Esophagus muscularis mucosa (tissue), 4 donors: ENCODE data around the gene MAP2K7.

Experiments
- EP300 ChIP-seq: sonication (generic); formaldehyde crosslinking; IDR thresholded peaks from one replicate; pipeline ENCODE4 v1.6.1; 2017; ENCODE audit warnings: antibody characterized with exemption
- POLR2A ChIP-seq: fragments of 450-650 bp; IDR thresholded peaks from one replicate; pipeline ENCODE4 v1.6.1; 2017; ENCODE audit warnings: antibody characterized with exemption, moderate library complexity, mild to moderate bottlenecking, low read depth
- POLR2AphosphoS5 ChIP-seq, 2 donors: sonication (generic); formaldehyde crosslinking; IDR thresholded peaks; one replicate each; pipeline ENCODE4 v1.6.1; 2017; ENCODE audit warnings: antibody characterized with exemption in 2 of 2
- TF ChIP-seq, protein P1 (sequence below), 3 experiments: fragments of 200-600 bp in 2 of 3; fragments of 450-650 bp in 1 of 3; sonication (generic) in 2 of 3; IDR thresholded peaks; one replicate each; pipeline ENCODE4 v1.5.1; 2017 to 2019; ENCODE audit warnings: antibody characterized with exemption in 3 of 3, mild to moderate bottlenecking in 2 of 3, moderate library complexity in 1 of 3

DNA sequence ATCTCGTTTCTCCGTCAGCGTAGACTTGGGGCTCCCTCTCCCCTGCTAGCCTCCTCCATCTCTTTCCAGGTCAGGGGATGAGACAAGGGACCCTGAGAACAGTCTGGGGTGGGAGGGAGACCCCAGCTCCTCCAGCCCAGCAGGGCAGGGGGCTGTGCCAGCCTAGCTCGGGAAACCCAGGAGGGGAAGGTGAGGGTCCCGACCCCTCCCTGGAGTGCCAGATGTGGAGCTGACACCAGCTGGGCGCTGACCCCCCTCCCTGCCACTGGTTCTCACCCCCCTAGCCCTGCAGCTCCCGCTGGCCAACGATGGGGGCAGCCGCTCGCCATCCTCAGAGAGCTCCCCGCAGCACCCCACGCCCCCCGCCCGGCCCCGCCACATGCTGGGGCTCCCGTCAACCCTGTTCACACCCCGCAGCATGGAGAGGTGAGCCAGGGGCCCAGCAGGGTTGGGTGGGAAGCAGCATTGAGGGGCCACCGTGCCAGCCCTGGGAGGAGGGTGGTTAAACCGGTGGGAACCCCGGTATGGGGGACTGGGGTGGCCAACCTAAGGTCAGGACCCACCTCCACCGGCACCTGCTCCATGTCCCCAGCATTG, 5.9 kb downstream of the MAP2K7 start:
- TF ChIP-seq, protein P1, sequence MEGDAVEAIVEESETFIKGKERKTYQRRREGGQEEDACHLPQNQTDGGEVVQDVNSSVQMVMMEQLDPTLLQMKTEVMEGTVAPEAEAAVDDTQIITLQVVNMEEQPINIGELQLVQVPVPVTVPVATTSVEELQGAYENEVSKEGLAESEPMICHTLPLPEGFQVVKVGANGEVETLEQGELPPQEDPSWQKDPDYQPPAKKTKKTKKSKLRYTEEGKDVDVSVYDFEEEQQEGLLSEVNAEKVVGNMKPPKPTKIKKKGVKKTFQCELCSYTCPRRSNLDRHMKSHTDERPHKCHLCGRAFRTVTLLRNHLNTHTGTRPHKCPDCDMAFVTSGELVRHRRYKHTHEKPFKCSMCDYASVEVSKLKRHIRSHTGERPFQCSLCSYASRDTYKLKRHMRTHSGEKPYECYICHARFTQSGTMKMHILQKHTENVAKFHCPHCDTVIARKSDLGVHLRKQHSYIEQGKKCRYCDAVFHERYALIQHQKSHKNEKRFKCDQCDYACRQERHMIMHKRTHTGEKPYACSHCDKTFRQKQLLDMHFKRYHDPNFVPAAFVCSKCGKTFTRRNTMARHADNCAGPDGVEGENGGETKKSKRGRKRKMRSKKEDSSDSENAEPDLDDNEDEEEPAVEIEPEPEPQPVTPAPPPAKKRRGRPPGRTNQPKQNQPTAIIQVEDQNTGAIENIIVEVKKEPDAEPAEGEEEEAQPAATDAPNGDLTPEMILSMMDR (IDR thresholded peaks at IDR 0.05): no peak
- TF ChIP-seq POLR2A (no peak), POLR2AphosphoS5 (IDR thresholded peaks at IDR 0.05) (no peak), EP300 (no peak)
